Measurements from ENCODE around the gene DGKG.

DNA sequence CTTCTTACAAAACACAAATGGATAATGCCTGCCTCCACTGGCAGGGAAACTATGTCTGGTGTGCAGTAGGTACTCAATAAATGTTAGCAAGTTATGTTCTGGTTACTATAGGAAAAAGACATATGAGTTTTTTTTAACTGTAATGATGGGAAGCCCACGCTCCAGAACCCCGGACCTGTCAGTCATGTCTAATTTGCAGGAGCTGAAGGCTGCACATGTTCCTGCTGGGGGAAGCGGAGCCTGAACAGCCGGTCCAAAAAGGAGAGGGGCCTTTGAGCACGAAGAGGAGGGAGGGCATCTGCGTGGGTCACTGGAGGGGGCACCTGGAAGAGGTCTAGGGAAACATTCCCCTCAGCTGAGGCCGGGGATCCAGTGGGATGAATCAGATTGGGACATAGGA lies 113.2 kb downstream of the DGKG start:
- TF ChIP-seq, protein P1, sequence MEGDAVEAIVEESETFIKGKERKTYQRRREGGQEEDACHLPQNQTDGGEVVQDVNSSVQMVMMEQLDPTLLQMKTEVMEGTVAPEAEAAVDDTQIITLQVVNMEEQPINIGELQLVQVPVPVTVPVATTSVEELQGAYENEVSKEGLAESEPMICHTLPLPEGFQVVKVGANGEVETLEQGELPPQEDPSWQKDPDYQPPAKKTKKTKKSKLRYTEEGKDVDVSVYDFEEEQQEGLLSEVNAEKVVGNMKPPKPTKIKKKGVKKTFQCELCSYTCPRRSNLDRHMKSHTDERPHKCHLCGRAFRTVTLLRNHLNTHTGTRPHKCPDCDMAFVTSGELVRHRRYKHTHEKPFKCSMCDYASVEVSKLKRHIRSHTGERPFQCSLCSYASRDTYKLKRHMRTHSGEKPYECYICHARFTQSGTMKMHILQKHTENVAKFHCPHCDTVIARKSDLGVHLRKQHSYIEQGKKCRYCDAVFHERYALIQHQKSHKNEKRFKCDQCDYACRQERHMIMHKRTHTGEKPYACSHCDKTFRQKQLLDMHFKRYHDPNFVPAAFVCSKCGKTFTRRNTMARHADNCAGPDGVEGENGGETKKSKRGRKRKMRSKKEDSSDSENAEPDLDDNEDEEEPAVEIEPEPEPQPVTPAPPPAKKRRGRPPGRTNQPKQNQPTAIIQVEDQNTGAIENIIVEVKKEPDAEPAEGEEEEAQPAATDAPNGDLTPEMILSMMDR (IDR thresholded peaks at IDR 0.05): no peak
- no peak for TF ChIP-seq POLR2A (IDR thresholded peaks at IDR 0.05)

Data from suprapubic skin (tissue), 3 donors.